DMS114 treated with DMSO at 0.1 percent for 48 hours (cell line): ENCODE measurements around the gene IL36B.

Experiments used
- DNase-seq: peaks from one replicate; lab custom pipeline; 2025; ENCODE audit not compliant: unreplicated experiment; lab: John Stamatoyannopoulos, UW

Gene IL36B

DNA sequence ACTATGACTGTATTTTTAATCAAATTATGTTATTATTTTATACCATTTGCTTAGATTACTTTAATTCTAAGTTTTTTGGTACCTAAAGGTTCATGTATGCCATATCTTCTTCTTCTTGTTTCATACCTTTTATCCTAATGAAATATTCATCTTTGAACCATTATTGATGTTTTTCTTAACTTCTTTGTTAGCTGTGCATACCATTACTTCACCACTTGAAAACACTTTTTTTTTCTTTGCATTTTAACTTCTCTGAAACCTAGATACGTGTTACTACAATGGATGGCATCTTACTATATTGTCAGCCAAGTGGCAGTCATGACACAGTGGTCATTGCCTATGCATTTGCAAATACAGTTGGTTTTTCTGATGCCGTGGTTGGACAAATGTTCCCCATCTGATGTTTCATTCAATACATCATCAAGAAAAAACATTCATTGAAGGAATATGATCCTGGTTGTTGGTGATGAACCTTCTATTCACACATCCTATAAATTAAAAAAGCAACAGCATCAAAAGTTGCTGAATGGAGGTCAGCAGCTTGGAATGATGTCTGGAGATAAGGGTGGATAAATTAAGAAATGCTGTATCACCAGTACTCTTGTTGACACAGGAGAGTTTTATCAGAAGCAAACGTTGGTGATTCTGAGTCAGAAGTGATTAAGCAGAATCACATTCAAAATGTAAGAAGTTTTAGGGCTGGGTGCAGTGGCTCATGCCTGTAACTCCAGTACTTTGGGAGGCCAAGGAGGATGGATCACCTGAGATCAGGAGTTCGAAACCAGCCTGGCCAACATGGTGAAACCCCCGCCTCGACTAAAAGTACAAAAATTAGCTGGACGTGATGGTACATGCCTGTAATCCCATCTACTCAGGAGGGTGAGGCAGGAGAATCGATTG lies 40.0 kb downstream of the IL36B start:
- no peak for DNase-seq

GRCh38 chr2:113011108-113011507 lies 41.6 kb downstream of the IL36B start:
- no peak for DNase-seq

- DNase-seq = no peak
Measured at GRCh38 chr2:113010088-113010487, 42.6 kb downstream of the IL36B start.

DNA sequence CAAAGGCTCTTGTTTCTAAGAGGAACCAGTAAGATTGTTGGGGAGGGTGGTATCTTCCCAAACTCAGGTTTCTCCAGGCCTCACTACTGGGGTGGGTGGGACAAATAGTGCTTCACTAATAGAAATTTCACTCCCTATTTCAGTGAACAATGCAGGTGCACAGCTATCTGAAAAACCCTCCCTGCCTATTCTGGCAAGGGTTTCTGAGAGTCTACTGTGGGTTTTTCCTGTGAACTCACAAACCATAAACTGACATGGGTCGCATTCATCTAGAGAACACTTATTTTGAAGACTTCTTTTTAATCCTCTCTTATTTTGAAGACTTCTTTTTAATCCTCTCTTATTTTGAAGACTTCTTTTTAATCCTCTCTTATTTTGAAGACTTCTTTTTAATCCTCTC lies 43.0 kb downstream of the IL36B start:
- no peak for DNase-seq

- DNase-seq = no peak
Measured at GRCh38 chr2:113007250-113007649, 45.4 kb downstream of the IL36B start.

DNA sequence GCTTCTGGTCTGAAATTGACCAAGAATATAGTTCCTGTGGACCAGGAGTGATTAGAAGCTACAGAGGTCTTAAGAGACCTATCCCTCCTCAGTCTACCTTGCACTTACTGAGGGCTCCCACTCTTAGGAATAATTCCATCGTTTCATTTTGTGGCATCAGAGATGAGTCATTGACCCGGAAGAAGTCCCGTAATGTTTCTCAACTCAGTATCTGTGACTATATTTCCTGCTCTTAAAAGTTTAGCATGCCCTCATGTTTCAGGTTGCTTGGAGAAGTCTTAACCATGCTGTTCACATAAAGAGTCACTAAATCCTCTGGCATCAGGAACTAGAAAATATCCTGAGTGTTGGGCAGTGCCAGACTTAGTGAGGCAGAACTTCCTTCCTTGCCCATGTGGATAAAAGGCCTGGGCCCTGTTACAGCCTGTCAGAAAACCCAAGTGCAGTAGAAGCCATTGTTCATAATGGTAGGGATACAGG lies 47.6 kb downstream of the IL36B start, which contains the start of gene IL36A:
Gene IL36A (plus strand): TSS at position 430 of the 480 bp plus-strand sequence. CDS start 413 bp downstream, outside the sequence.
- DNase-seq = no peak

- no peak for DNase-seq
Measured at GRCh38 chr2:113002677-113003076, 50.0 kb downstream of the IL36B start.

GRCh38 chr2:113000436-113000835 lies 52.2 kb downstream of the IL36B start:
- DNase-seq = no peak

DNA sequence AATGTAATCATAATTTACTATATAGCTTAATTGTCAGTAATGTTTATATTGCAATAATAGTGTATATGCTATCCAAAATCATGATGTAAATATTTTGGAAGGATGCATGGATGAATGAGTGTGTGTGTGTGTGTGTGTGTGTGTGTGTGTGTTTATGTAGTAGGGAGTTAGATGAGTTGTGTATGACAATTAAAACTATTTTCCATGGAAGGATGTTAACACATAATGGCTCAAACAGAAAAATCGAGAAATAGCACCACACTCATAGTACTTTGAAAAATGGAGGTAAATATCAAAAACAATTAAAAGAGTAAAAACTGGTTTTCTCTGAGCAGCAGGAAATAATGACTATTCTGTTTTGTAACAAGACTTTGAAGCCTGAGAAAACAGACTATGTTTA lies 55.5 kb downstream of the IL36B start:
- DNase-seq = no peak

GRCh38 chr2:112996635-112997034 lies 56.0 kb downstream of the IL36B start:
- no peak for DNase-seq

- DNase-seq = no peak
Measured at GRCh38 chr2:112995346-112995920, 57.2 kb downstream of the IL36B start.

- no peak for DNase-seq
Measured at GRCh38 chr2:112994648-112995047, 58.0 kb downstream of the IL36B start.

GRCh38 chr2:112993831-112994230 lies 58.8 kb downstream of the IL36B start:
- DNase-seq = no peak

DNA sequence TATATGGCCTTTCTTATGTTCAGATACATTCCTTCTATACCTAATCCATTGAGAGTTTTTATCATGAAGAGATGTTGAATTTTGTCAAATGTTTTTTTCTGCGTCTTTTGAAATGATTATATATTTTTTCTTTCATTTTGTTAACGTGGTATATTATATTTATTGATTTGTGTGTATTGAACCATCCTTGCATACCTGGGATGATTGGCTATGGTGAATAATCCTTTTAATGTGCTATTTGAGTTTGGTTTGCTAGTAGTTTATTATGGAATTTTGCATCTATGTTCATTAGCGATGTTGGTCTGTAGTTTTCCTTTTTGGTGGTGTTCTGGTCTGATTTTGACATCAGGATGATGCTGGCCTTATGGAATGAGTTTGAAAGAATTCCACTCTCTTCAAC lies 63.1 kb downstream of the IL36B start:
- DNase-seq = no peak

DNA sequence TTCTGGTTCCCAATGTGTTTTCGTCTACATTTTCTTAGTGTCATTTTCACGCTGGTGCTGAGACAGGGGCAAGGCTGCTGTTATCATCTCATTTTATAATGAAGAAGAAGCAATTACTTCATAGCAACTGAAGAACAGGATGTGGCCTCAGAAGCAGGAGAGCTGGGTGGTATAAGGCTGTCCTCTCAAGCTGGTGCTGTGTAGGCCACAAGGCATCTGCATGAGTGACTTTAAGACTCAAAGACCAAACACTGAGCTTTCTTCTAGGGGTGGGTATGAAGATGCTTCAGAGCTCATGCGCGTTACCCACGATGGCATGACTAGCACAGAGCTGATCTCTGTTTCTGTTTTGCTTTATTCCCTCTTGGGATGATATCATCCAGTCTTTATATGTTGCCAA lies 67.6 kb downstream of the IL36B start:
- DNase-seq = no peak

DNA sequence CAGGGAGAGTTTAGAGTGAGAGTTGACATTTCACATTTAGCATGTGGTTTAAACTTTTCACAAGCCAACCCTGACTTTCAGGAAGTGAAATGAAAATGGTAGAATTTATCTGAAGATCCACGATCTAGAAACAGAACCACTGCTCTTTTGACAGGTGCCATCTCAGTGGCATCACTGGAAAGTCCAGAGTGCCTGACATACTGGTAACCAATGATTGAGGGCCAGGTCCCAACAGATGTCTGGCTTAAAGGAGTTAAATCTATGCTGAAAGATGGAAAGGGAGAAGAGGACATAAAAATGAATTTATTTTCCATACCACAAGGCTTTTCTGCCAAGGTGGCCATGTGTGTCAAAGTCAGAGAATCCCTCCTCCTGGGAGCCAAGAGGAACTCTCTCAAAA lies 72.1 kb downstream of the IL36B start:
- no peak for DNase-seq

GRCh38 chr2:112979731-112980130 lies 72.9 kb downstream of the IL36B start:
- no peak for DNase-seq

DNA sequence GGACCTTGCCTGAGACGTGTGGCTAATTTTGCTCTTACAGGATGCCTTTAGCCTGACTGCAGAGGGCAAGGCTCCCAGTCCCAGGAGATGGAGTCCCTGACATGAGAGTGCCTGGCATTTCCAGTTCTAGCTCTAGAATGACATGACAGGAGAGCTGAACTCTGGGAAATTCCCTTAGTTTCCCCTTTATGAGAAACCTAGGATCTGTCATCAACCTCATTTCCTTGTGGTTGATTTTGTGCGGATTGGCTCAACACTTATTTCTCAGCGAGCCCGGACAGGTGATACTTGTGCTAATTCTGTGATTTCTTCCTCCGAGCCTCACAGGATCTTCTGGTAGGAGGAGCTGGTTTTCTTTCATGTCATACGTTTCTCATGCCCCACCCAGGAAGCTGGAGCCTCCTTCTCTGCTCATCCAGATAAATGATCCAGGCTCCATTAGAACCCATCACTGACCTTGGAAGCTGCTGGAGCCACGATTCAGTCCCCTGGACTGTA lies 75.1 kb downstream of the IL36B start, which contains the start of gene IL36G:
Gene IL36G (plus strand): TSS at position 448 of the 498 bp plus-strand sequence. CDS start 633 bp downstream, outside the sequence.
- no peak for DNase-seq
